Activated CD4-positive, alpha-beta T cell treated with anti-CD3 and anti-CD28 coated beads, Interleukin-2, amount 50 U/mL, for 4 hours (primary cell): Measurements from ENCODE around the gene IDI2.
"Not testable (repeated sequence)": the region's sequence is repeated elsewhere in the genome, so short reads cannot be mapped to it uniquely, and the experiment has no call there.

ENCODE experiments used
- DNase-seq, 2 experiments: peaks; one replicate each; pipeline ENCODE4 v3.0.0-alpha.2; 2020

Gene IDI2

GRCh38 chr10:1025683-1026082, at the start of gene IDI2:
IDI2 (minus strand) TSS chr10:1025859; CDS start chr10:1024723, 1,136 bp downstream.
- no peak for DNase-seq

- DNase-seq: no peak
Observed at GRCh38 chr10:1074748-1075308, 49.2 kb upstream of the IDI2 start.

GRCh38 chr10:1074052-1074747, 48.5 kb upstream of the IDI2 start:
- no peak for DNase-seq

GRCh38 chr10:1070919-1071318, 45.3 kb upstream of the IDI2 start:
- DNase-seq: no peak

- no peak for DNase-seq
Observed at GRCh38 chr10:1068380-1069361, 43.0 kb upstream of the IDI2 start.

- DNase-seq: not testable (repeated sequence)
Observed at GRCh38 chr10:1066734-1067133, 41.1 kb upstream of the IDI2 start.

GRCh38 chr10:1064964-1065247, 39.2 kb upstream of the IDI2 start:
- DNase-seq: no peak

GRCh38 chr10:1063232-1063865, 37.7 kb upstream of the IDI2 start:
- peak in 1 of 2 experiments; percentile 8 for DNase-seq

- no peak for DNase-seq
Observed at GRCh38 chr10:1061930-1062774, 36.5 kb upstream of the IDI2 start.

- no peak for DNase-seq
Observed at GRCh38 chr10:1059902-1060301, 34.2 kb upstream of the IDI2 start.

GRCh38 chr10:1058017-1058416, 32.4 kb upstream of the IDI2 start:
- DNase-seq: no peak

- DNase-seq: no peak
Observed at GRCh38 chr10:1057106-1057657, 31.5 kb upstream of the IDI2 start.

GRCh38 chr10:1056326-1057105, 30.9 kb upstream of the IDI2 start, which contains the start of gene WDR37:
WDR37 (plus strand) TSS chr10:1056385; CDS start chr10:1072156, 15,771 bp downstream.
- DNase-seq: peak; percentile 79 to 81

GRCh38 chr10:1054684-1055083, 29.0 kb upstream of the IDI2 start:
- DNase-seq: no peak

- DNase-seq: peak in 1 of 2 experiments; percentile 15
Observed at GRCh38 chr10:1050554-1050953, 24.9 kb upstream of the IDI2 start.

GRCh38 chr10:1050145-1050544, 24.5 kb upstream of the IDI2 start:
- peak in 1 of 2 experiments; percentile 13 for DNase-seq

GRCh38 chr10:1049425-1049958, 23.8 kb upstream of the IDI2 start:
- DNase-seq: no peak

GRCh38 chr10:1048732-1049424, 23.2 kb upstream of the IDI2 start, which contains the start of gene IDI1:
IDI1 (minus strand) TSS chr10:1049119; CDS start chr10:1049003, 116 bp downstream.
- DNase-seq: peak; percentile 91 to 94

- peak; percentile 53 to 69 for DNase-seq
Observed at GRCh38 chr10:1048349-1048731, 22.7 kb upstream of the IDI2 start.

GRCh38 chr10:1047937-1048336, 22.3 kb upstream of the IDI2 start:
- no peak for DNase-seq
